OCI-LY7 (cell line): ENCODE results near the gene PTPRO. TPM values are rescaled to one million over a fixed set of nuclear protein-coding genes. Genes with fewer than 3 reads are reported as not detected.

ENCODE experiments used
- BruUV-seq: library from RNA; stranded (reverse); fragments of 400-500 nt; replicated peaks from 2 replicates; lab custom pipeline; 2021; lab: Mats Ljungman, UMichigan
- CTCF ChIA-PET: fragments of 300-600 bp; sonication (Branson Sonifier 250); formaldehyde crosslinking; loops from one replicate; lab custom pipeline; 2022; ENCODE audit warnings: antibody characterized with exemption; ENCODE audit not compliant: unreplicated experiment; lab: Charles Lee
- POLR2A ChIA-PET: fragments of 300-600 bp; sonication (Branson Sonifier 250); formaldehyde crosslinking; loops from one replicate; lab custom pipeline; 2022; ENCODE audit warnings: antibody characterized with exemption; lab: Charles Lee
- DNase-seq: peaks from one replicate; pipeline ENCODE4 v3.0.0-alpha.2; 2015; ENCODE audit warnings: low spot score
- H2AFZ ChIP-seq: fragments of 200-600 bp; sonication (generic), shearing (Covaris generic); 2 replicates; pipeline ENCODE4 v1.6.1; 2014; ENCODE audit warnings: mild to moderate bottlenecking, antibody characterized with exemption, low read length, moderate library complexity
- H3K27ac ChIP-seq: fragments of 200-600 bp; sonication (generic); 2 replicates; pipeline ENCODE4 v1.5.1; 2014; ENCODE audit warnings: mixed run types, low read depth, mild to moderate bottlenecking, moderate library complexity, low read length, inconsistent platforms; ENCODE audit not compliant: poor library complexity, severe bottlenecking
- H3K36me3 ChIP-seq: fragments of 200-600 bp; sonication (generic); 2 replicates; pipeline ENCODE4 v1.6.1; 2014; ENCODE audit warnings: mild to moderate bottlenecking, antibody characterized with exemption, low read length, moderate library complexity, mixed read lengths; ENCODE audit not compliant: insufficient read depth
- H3K4me1 ChIP-seq: fragments of 200-600 bp; sonication (generic); 2 replicates; pipeline ENCODE4 v1.5.1; 2014; ENCODE audit warnings: mild to moderate bottlenecking, low read length; ENCODE audit not compliant: insufficient read depth, poor library complexity, severe bottlenecking
- H3K4me2 ChIP-seq: fragments of 200-600 bp; sonication (generic); 2 replicates; pipeline ENCODE4 v1.6.1; 2014; ENCODE audit warnings: mild to moderate bottlenecking, low read length
- H3K4me3 ChIP-seq: fragments of 200-600 bp; sonication (generic); 2 replicates; pipeline ENCODE4 v1.5.1; 2014; ENCODE audit warnings: mild to moderate bottlenecking, low read depth, low read length; ENCODE audit not compliant: poor library complexity, severe bottlenecking
- H3K79me2 ChIP-seq: fragments of 200-600 bp; sonication (generic); 2 replicates; pipeline ENCODE4 v1.6.1; 2016; ENCODE audit warnings: low read depth, mild to moderate bottlenecking, low read length, moderate library complexity, mixed read lengths; ENCODE audit not compliant: insufficient read depth
- H3K9me2 ChIP-seq: fragments of 200-600 bp; sonication (generic); 2 replicates; pipeline ENCODE4 v1.6.1; 2016; ENCODE audit warnings: mild to moderate bottlenecking, low read length, mixed read lengths; ENCODE audit not compliant: insufficient read depth
- H3K9me3 ChIP-seq: fragments of 200-600 bp; sonication (generic); 2 replicates; pipeline ENCODE4 v1.6.1; 2014; ENCODE audit warnings: mild to moderate bottlenecking, mixed run types, low read length, mixed read lengths
- H4K20me1 ChIP-seq: fragments of 200-600 bp; sonication (generic); 2 replicates; pipeline ENCODE4 v1.6.1; 2014; ENCODE audit warnings: mild to moderate bottlenecking, antibody characterized with exemption, low read length, moderate library complexity, mixed read lengths; ENCODE audit not compliant: insufficient read depth
- EZH2phosphoT487 ChIP-seq: fragments of 200-600 bp; sonication (generic); IDR thresholded peaks from 2 replicates; pipeline ENCODE4 v1.6.1; 2018; ENCODE audit warnings: low read depth, borderline replicate concordance, mild to moderate bottlenecking, mixed run types, antibody characterized with exemption, low read length, moderate library complexity, mixed read lengths
- intact Hi-C: fragments of 100-400 bp; cut with micrococcal nuclease; formaldehyde crosslinking; loops from one replicate; pipeline ENCODE4 v1.10.0; 2022; ENCODE audit not compliant: unreplicated experiment
- total RNA-seq, 2 experiments: library from RNA; depleted of rRNA in 1 of 2; stranded (reverse); fragments of >200 nt in 1 of 2; shearing (Covaris generic) in 1 of 2; gene quantifications; 2 replicates each; pipeline ENCODE4 v1.2.3, GENCODE V29; 2014 to 2022
- TF ChIP-seq, protein P1 (sequence below): fragments of 200-600 bp; sonication (generic); conservative IDR thresholded peaks from 2 replicates; pipeline ENCODE4 v1.5.1; 2014; ENCODE audit warnings: mild to moderate bottlenecking, antibody characterized with exemption, low read length, moderate library complexity, mixed read lengths

Gene PTPRO
- total RNA-seq, 2 experiments from 2014 or later, result 0.06 to 0.23 TPM

GRCh38 chr12:15638231-15638630 is 315.9 kb downstream of the PTPRO start:
- Histone ChIP-seq H3K4me2 (no peak overlapping the region), H2AFZ (no peak overlapping the region), H3K9me2 (no peaks in the 10 kb centered on the region), H3K4me3 (no peak overlapping the region), H3K36me3 (no peaks in the 10 kb centered on the region), H3K79me2 (no peaks in the 10 kb centered on the region), H4K20me1 (no peaks in the 10 kb centered on the region), H3K9me3 (no peaks in the 10 kb centered on the region), H3K4me1 (no peaks in the 10 kb centered on the region), H3K27ac (no peak overlapping the region)
- TF ChIP-seq, protein P1, sequence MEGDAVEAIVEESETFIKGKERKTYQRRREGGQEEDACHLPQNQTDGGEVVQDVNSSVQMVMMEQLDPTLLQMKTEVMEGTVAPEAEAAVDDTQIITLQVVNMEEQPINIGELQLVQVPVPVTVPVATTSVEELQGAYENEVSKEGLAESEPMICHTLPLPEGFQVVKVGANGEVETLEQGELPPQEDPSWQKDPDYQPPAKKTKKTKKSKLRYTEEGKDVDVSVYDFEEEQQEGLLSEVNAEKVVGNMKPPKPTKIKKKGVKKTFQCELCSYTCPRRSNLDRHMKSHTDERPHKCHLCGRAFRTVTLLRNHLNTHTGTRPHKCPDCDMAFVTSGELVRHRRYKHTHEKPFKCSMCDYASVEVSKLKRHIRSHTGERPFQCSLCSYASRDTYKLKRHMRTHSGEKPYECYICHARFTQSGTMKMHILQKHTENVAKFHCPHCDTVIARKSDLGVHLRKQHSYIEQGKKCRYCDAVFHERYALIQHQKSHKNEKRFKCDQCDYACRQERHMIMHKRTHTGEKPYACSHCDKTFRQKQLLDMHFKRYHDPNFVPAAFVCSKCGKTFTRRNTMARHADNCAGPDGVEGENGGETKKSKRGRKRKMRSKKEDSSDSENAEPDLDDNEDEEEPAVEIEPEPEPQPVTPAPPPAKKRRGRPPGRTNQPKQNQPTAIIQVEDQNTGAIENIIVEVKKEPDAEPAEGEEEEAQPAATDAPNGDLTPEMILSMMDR, result no peak
- no peak for TF ChIP-seq EZH2phosphoT487
- intact Hi-C loops, result no loop called here
- POLR2A ChIA-PET, result no interaction called here
- BruUV-seq, result no TSS peak
- DNase-seq, result no peak
- CTCF ChIA-PET, result no interaction called here

DNA sequence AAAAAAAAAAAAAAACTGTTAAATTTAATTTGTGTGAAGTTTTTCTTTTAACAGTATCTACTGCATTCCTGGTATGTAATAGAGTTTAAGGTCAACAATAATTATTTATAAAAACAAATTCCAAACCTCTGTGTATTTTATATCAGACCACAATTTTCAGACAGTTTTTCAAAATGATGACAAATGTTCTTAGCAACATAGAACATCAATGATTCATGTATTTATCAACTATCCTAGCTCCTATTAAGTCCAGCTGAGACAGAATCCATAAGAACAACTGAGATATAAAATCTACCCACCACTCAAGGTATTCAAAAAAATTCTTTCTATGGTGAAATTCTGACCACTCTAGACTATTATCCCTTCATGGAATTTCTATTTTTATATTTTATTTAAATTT is 322.4 kb downstream of the PTPRO start:
- Histone ChIP-seq H3K9me2 (no peaks in the 10 kb centered on the region), H3K79me2 (no peaks in the 10 kb centered on the region), H3K4me1 (no peaks in the 10 kb centered on the region), H2AFZ (no peak overlapping the region), H3K4me3 (no peak overlapping the region), H3K9me3 (no peaks in the 10 kb centered on the region), H4K20me1 (no peaks in the 10 kb centered on the region), H3K36me3 (no peaks in the 10 kb centered on the region), H3K4me2 (no peak overlapping the region), H3K27ac (no peak overlapping the region)
- TF ChIP-seq EZH2phosphoT487, result no peak
- TF ChIP-seq, protein P1, result no peak
- ChIA-PET POLR2A (no interaction called here), CTCF (no interaction called here)
- BruUV-seq, result no TSS peak
- no peak for DNase-seq
- intact Hi-C loops, result no loop called here

DNA sequence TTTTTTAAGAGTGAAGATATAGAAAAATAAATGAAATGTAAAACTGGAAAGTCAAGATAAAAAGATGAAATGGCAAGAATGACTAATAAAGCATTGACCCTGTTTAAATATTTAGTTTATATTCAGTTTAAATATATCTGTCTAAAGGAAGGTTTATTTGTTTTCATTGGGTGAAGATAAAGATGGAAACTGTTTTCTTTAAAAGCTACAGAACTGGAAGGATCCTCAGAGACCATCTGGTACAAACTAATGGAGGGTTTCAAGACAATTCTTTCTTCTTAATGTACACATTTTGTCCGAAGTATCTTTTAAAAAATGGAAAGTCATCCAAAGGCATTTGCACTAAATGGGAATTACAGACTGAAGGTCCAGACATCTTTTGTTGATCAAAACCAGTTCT is 324.3 kb downstream of the PTPRO start:
- TF ChIP-seq, protein P1, result no peak
- TF ChIP-seq EZH2phosphoT487, result no peak
- CTCF ChIA-PET, result no interaction called here
- Histone ChIP-seq H3K4me2 (no peak overlapping the region), H4K20me1 (no peaks in the 10 kb centered on the region), H2AFZ (no peak overlapping the region), H3K9me3 (no peaks in the 10 kb centered on the region), H3K79me2 (no peaks in the 10 kb centered on the region), H3K4me3 (no peak overlapping the region), H3K4me1 (no peaks in the 10 kb centered on the region), H3K27ac (no peak overlapping the region), H3K9me2 (no peaks in the 10 kb centered on the region), H3K36me3 (no peaks in the 10 kb centered on the region)
- BruUV-seq, result no TSS peak
- POLR2A ChIA-PET, result no interaction called here
- no peak for DNase-seq
- intact Hi-C loops, result no loop called here

Other genes with a start within 250 kb of the PTPRO start
- not detected in 2 replicates for gene RERG, start 101.1 kb upstream of the PTPRO start, total RNA-seq (2014; rRNA removed; shearing (Covaris generic))
- not detected in 2 replicates for gene RERG, start 101.1 kb upstream of the PTPRO start, total RNA-seq (2022)